HG03378 (cell line): ENCODE results near the gene IBA57.
"Not testable (repeated sequence)": the region's sequence is repeated elsewhere in the genome, so short reads cannot be mapped to it uniquely, and the experiment has no call there.

Experiments used
- ATAC-seq: cut with Tn5 transposase; IDR thresholded peaks from one replicate; pipeline ENCODE4 v1.9.1; 2021; ENCODE audit warnings: mild to moderate bottlenecking, moderate library complexity; ENCODE audit not compliant: unreplicated experiment

Gene IBA57

DNA sequence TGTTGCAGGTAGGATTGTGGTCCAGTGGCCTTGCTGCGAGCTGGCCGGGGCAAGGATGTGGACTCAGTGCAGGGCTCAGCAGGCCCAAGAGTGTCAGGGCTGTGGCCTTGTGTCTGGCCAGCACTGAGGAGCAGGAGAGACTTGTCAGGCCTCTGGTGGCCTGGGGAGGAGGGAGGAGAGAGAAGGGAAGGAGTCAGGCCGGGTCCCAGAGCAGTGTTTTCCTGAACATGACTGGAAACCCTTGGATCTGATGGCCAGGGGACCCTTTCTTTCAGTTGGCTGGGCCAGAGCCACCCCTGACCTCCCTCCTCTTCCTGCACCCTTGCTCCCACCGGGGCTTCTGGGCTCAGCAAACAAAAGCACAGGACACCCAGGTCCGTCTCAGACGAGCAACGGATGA is 5.1 kb downstream of the IBA57 start:
- ATAC-seq = no peak

DNA sequence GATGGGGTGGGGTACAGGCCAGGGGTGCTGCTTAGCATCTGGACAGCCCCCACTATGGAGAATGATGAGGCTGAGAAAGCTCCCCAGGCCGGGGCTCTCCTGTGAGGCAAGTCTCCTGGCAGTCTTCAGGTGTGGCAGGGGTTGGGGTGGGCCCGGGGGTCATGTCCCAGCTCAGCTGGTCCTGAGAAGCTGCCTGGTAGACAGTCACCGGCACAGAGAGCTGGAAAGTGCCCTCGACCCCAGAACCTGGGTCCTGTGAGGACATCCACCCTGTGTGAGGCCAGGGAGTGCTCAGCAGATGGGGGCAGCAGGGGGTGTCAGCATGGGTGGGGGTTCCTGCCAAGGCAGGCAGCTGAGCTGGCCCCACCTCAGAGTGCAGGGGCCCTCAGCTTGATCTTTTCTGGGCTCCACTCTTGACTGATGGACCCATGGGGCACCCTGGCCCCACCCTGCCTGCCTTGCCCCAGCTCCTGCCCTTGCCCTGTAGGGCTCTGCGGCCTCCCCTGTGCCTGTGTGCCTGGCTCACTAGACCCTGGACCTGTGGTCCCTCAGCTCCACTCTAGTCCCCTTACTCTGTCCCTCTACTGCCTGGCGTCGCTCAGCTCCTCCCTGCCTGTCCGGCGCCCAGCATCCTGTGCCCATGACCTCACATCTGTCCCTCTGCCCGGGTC is 5.8 kb downstream of the IBA57 start:
- no peak for ATAC-seq

DNA sequence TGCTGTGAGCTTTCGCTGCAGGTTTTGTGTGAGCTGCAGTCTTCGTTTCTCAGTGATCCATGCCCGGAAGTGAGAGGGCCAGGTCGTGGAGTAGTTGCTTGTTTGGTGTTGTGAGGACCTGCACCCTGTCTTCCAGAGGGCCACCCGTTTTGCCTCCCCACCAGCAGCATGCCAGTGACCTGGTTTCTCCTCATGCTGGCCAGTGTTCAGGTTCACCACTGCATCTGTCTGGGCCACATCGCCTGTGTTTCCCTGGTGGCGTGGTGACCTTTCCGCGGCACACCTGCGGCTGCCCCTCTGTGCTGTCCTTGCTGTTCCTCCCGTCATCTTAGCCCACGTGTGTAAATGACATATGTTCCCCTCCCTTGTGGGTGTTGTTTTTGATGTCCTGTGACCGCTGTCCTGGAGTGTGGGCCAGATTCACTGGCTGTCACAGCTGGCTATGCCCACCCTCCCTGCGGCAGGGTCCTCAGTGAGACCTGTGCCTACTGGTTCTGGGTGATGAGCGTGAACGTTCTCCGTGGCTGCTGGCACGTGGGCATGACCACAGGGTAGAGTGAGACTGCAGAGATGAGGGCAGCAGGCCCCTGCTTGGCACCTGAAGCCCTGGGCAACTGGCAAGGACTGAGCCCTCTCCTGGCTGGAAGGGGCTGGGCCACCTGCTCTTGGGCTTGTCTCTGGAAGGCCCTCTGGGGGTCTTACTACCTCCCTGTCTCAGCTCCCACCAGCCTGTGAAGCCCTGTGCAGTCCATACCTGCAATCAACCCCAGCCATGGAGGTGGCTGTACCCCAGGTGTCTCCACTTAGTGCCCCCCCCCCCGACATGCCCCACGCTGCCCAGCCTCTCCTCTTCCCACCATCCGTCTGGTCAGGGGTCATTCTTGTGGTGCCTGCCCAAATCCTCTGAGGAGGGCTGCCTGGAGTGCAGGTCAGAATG is 7.3 kb downstream of the IBA57 start:
- no peak for ATAC-seq

DNA sequence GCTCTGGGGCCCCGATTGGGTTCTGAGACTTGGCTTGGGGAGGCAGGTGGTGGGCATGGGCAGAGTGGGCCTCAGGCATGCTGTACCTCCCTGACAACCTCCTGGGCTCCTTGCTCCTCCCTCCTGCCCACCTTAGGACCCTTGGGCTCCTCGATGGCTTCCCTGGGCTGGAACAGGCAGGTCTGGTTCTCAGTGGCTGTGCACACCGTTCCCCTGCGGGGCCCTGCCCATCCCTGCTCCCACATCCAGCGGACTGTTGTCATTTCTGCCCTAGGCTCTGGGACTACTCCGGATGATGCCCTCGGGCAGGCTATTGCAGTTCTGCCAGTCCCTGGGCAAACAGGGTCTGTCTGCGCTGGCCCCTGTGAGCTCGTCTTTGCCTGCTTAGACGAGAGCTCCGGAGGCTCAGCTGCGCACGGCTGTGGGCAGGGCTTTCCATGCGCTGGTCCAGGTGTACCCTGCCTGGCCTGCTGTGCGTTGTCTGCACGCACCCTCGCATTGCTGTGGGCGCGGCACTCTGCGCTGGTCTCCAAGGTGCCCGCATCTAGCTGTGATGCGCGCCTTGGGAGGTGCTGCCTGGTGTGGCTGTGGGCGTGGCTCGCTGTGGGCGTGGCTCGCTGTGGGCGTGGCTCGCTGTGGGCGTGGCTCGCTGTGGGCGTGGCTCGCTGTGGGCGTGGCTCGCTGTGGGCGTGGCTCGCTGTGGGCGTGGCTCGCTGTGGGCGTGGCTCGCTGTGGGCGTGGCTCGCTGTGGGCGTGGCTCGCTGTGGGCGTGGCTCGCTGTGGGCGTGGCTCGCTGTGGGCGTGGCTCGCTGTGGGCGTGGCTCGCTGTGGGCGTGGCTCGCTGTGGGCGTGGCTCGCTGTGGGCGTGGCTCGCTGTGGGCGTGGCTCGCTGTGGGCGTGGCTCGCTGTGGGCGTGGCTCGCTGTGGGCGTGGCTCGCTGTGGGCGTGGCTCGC is 8.2 kb downstream of the IBA57 start:
- ATAC-seq = not testable (repeated sequence)

DNA sequence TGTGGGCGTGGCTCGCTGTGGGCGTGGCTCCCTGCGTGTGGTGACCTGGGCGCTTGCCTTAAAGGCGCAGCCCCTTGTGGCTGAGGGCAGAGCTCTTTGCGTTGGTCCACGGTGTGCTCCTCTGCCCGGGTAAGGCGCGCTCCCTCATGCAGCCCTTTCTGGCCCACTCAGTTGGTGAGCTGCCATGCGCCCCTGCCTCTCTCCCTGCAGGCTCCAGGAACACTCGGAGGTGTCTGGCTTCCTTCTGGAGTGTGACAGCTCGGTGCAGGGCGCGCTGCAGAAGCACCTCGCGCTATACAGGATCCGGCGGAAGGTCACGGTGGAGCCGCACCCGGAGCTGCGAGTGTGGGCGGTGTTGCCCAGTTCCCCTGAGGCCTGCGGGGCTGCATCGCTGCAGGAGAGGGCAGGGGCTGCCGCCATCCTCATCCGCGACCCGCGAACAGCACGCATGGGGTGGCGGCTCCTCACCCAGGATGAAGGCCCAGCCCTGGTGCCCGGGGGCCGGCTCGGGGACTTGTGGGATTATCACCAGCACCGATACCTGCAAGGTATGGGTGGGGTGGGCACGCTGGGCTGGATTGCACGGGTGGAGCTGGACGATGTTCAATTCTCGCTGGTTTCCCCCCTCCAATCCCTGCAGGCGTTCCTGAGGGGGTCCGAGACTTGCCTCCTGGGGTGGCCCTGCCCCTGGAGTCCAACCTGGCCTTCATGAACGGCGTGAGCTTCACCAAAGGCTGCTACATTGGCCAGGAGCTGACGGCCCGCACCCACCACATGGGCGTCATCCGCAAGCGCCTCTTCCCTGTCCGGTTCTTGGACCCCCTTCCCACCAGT is 9.1 kb downstream of the IBA57 start:
- ATAC-seq = no peak

DNA sequence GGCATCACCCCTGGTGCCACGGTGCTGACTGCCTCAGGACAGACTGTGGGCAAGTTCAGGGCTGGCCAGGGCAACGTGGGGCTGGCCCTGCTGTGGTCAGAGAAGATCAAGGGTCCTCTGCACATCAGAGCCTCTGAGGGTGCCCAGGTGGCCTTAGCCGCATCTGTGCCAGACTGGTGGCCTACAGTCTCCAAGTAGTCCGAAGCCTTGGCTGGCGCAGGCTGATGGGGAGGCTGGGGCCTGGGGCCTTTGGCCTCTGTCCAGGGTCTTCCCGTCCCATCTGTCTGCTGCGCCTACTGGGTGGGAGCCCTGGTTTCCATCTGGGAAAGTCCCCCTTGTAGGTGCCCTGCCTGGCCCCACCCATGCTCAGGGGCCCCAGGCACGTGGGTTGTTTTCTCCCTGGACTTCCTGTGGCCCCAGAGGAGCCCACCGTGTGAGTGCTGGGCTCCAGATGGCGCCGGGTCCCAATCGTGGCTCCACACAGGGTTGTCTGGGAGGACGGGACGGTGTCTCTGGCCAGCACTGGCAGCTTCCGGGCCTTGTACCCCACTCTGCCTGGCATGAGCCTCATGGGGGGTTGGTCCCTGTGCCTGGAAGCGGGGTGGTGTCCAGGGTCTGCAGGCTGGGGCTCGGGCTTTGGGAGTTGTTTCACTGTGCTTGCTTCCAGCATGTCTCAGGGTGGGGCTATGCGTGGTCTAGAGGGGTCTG is 9.9 kb downstream of the IBA57 start:
- ATAC-seq = no peak

DNA sequence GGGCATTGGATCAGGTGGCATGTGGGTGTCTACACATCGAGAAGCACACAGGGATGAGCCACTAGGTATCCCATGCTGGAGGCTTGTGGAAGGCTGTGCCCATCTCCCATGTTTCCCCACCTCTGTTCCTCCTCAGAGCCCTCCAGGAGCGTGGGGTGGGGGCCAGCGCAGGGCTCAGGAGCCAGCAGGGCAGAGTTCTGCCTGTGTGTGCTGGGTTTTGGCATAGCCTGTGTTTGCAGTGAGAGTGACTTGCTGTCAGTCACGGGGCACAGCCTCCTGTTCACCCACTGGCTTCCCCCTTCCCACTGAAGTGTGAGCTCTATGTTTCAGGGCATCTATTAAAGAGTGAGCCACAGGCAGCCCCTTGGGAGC is 10.4 kb downstream of the IBA57 start:
- no peak for ATAC-seq

DNA sequence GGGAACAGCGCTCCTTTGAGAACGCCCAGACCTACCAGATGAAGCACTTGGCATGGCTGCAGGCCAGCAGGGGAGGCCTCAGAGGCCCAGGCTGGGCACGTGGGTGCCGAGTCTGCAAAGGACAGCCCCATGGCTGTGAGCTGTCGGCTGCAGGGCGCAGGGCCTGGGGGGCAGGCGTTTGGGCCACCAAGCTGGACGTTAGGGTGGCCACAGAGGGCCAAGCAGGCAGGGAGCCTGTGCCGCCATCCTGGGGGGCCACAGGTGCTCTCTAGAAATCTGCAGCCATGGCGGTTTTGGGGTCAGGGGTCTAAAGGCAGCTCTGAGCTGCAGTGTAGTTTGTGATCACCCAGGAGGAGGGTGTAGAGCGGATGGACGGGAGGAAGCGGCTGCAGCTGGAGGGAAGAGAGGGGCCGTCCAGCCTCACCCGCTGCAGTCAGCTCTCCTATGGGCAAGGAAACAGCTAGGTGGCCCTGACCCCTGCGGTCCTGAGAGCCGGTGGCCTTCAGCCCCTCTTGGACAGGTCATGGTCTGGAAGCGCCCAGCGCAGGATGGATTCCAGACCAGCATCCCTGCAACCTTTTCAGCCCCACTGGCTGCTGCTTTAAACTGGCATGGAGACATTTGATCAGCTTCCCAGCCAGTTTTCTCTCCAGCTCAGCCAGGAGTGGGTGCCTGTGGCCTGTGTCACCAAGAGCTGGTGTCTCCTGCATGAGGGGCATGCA is 11.0 kb downstream of the IBA57 start:
- no peak for ATAC-seq

DNA sequence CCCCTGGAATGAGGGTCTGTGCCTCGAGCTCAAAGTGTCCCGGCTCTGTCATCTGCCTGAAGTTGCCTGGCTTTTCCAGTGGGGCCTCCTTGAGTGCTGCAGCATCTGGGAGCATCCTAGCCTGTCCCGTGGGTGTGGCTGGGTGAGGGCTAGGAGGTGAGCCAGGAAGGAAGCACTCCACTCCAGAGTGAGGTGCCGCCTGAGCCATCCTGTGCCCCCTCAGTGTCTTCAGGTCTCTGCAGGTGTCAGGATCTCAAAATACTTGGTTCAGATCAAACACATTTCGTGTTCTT is 11.5 kb downstream of the IBA57 start:
- no peak for ATAC-seq

DNA sequence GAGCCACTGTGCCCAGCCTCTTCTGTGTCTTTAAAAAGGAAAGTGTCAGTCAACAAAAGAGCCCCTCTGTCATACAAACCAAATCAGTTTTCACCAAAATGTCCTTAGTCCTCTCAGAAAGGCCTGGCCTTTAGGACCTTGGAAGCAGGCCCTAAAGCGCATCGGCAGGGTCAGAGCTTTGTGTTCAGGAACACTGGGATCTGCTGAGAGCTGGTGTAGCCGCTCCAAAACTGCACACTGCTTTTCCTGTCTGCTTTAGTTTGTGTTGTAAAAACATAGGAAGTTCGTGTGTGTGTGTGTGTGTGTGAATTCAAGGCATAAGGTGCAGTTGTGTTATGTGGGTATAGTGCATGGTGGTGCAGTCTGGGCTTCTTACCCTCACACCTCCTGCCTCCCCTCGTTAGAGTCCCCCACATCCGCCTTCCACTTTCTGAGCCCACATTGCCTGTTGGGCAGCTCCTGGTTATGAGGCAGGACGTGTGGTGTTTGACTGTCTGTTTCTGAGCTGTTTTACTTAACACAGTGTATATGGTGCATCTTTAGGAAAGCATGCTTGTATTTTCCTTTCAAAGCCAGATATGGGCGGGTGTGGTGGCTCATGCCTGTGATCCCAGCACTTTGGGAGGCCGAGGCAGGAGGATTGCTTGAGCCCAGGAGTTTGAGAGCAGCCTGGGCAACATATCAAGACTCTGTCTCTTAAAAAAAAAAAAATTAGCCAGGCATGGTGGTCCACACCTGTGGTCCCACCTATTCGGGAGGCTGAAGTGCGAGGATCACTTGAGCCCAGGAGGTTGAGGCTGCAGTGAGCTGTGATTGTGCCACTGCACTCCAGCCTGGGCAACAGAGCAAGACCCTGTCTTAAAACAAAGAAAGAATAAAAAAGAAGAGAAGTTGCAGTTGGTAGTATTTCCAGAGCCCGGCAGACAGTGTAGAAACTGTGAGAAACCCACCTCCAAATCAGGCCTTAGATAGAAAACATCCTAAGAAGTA is 12.4 kb downstream of the IBA57 start:
- ATAC-seq = no peak

DNA sequence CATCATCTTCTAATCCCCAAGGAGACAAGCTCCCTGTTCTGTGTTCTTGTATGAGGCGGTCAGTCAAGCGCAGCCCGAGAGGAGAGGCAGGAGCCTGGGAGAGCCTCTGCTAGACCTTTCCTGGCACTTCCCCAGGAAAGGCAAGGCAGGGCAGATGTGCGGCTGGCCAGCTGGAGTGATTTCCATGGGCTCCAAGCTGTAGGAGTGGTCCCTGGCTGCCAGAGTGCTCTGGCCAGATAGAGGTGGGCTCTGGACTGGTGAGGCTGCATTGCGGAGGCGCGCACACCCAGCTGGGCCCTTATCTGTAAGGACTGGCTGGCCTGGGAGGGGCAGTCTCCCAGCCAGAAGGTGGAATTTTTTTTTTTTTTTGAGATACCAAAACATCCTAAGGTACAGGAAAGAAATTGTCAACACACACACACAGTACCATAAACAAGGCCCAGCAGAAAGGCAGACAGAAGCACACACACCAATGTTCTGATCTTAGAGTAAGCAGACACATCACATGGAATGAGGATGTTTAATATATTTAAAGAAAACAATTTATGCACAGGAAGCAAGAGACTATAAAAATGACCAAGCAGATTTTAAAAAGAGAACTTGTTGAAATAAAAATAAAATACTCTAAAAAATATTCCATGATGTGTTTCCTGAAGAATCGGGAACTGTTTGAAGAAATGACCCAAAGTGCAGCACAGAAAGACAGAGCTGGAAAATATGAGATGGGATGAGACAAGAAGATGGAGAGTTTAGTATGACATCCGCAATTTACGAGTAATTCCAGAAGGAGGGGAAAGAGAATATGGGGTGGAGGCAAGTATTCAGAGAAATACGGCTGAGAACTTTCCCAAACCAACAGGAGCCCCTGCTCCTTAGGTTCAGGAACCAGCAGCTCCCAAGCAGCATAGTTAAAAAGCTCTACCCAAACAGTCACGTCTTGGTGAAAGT is 13.4 kb downstream of the IBA57 start:
- ATAC-seq = no peak

DNA sequence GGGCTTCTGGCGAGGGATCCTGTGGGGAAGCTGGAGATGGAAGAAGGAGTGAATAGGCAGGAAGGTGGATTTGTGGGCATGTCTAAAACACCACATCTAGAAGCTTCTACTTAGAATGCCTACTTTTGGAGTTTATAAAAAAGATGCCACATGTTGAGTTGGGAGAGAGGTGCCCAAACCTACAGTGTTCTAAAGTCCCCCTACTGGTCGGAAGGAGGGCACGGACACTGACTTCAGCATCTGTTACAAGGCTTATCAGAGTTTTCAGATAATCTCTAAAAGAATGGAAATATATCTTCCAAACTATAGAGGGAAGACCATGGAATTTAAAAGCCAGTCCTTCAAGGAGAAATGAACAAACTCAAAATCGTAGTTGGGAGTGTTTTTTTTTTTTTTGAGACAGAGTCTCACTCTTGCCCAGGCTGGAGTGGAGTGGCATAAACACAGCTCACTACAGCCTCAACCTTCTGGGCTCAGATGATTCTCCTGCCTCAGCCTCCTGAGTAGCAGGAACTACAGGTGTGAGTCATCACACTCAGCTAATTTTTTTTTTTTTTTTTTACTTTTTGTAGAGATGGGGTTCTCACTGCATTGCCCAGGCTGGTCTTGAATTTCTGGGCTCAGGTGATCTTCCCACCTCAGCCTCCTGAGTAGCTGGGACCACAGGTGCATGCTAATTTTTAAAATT is 14.8 kb downstream of the IBA57 start:
- ATAC-seq = no peak

DNA sequence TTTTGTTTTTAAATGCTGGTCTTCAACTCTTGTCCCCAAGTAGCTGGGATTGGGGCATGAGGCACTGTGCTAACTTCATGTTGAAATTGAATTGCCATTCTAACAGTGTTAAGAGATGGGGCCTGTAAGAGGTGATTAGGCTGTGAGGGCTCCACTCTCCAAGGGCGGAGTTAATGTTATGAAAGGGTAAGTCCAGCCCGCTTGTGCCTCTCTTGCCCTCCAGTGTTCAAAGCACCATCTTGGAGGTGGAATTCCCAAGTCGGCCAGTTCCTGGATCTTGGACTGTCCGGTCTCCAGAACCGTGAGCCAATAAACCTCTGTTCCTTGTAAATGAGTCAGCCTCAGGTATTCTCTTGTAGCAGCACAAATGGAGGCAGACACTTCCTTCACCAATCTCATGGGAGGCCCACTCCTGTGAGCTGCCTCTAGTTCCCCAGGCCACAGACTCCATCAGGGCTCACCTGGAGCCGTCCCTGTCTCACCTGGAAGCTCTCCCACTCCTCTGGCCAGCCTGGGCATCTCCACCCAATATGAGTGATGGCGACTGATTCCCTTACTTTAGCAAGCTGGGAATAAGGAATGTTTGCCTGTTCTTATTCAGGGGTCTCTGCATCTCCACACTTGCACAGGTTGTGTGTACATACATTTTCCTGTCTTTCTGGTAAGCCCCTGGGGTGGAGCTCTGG is 15.5 kb downstream of the IBA57 start:
- no peak for ATAC-seq

DNA sequence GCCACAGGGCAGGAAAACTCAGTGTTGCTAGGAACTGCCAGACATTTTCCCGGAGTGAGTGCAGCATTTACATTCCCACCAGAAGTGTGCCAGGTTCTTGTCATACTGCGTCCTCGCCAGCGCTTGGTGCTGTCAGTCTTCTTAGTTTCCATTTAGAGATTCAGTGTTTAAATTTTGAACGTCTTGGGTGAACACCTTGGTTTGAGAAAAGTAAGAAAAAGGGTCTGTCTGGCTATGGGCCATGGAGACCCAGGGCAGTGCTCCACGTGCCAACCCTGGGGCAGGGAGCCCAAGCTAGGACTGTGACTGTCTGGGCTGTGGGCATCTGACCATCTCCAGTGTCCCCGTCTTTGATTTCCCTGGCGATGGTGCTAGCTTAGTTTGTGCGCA is 16.0 kb downstream of the IBA57 start:
- ATAC-seq = no peak

DNA sequence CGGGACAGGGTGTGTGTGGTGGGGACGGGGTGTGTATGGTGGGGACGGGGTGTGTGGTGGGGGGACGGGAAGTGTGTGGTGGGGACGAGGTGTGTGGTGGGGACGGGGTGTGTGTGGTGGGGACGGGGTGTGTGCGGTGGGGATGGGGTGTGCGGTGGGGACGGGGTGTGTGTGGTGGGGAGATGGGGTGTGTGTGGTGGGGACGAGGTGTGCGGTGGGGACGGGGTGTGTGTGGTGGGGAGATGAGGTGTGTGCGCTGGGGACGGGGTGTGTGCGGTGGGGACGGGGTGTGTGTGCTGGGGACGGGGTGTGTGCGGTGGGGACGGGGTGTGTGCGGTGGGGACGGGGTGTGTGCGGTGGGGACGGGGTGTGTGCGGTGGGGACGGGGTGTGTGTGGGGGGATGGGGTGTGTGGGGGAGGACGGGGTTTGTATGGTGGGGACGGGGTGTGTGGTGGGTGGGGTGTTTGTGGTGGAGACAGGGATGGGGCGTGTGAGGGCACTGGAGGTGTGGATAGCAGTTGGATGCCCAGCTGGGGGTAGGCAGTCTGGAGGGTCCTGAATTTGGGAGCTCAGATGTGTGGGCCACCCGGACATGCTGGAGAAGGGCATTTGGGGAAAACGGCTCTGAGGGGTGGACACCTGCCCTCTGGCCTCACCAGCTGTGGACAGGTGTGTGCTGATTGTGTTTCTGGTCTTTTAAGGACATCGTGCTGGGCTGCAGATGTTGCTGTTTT is 16.9 kb downstream of the IBA57 start:
- no peak for ATAC-seq
